Fibroblast of the aortic adventitia (primary cell): ENCODE results near the gene PCK1. TPM values are rescaled to one million over a fixed set of nuclear protein-coding genes. Genes with fewer than 3 reads are reported as not detected.

Source experiments
- DNase-seq: peaks from one replicate; pipeline ENCODE4 v3.0.0-alpha.2; 2010; ENCODE audit warnings: low read depth
- H3K4me3 ChIP-seq: 2 replicates; pipeline ENCODE4 v1.5.1; 2011; ENCODE audit warnings: low read depth, mild to moderate bottlenecking, control low read depth, low read length, moderate library complexity
- CTCF ChIP-seq: IDR thresholded peaks from 2 replicates; pipeline ENCODE4 v1.5.1; 2011; ENCODE audit warnings: mild to moderate bottlenecking, low read length, control low read depth, inconsistent platforms; ENCODE audit not compliant: insufficient read depth
- total RNA-seq: library from RNA; depleted of rRNA; stranded (reverse); fragments of >200 nt; gene quantifications from 2 replicates; pipeline ENCODE4 v1.2.3, GENCODE V29; 2012; ENCODE audit warnings: low replicate concordance

The PCK1 gene
- total RNA-seq, 1 donor, result not detected

- TF ChIP-seq CTCF, result no peak
- no peak overlapping the region for H3K4me3 ChIP-seq
- no peak for DNase-seq
Measured at GRCh38 chr20:57523782-57524181, 37.1 kb upstream of the PCK1 start.

- TF ChIP-seq CTCF, result no peak
- no peak for DNase-seq
- H3K4me3 ChIP-seq, result no peak within 1 kb of the TSS
Measured at GRCh38 chr20:57524511-57525176, 36.3 kb upstream of the PCK1 start, which contains the start of gene CTCFL. Gene CTCFL, minus strand, starts transcription at chr20:57525140. Its CDS starts 935 bp downstream, at chr20:57524205.

- H3K4me3 ChIP-seq, result no peak overlapping the region
- no peak for DNase-seq
- no peak for TF ChIP-seq CTCF
Measured at GRCh38 chr20:57525328-57526086, 35.4 kb upstream of the PCK1 start.

GRCh38 chr20:57526087-57526884 is 34.6 kb upstream of the PCK1 start:
- H3K4me3 ChIP-seq, result no peak overlapping the region
- TF ChIP-seq CTCF, result no peak
- DNase-seq, result no peak

- no peak for DNase-seq
- H3K4me3 ChIP-seq, result no peak overlapping the region
- no peak for TF ChIP-seq CTCF
Measured at GRCh38 chr20:57526885-57527460, 33.9 kb upstream of the PCK1 start.

GRCh38 chr20:57527728-57528127 is 33.2 kb upstream of the PCK1 start:
- no peak overlapping the region for H3K4me3 ChIP-seq
- DNase-seq, result no peak
- TF ChIP-seq CTCF, result no peak
